Activated CD4-positive, alpha-beta T cell treated with anti-CD3 and anti-CD28 coated beads for 4 hours (primary cell): ENCODE data around the gene COQ4.

Experiments
- DNase-seq, 2 donors: peaks; one replicate each; pipeline ENCODE4 v3.0.0-alpha.2; 2020

The COQ4 gene

DNA sequence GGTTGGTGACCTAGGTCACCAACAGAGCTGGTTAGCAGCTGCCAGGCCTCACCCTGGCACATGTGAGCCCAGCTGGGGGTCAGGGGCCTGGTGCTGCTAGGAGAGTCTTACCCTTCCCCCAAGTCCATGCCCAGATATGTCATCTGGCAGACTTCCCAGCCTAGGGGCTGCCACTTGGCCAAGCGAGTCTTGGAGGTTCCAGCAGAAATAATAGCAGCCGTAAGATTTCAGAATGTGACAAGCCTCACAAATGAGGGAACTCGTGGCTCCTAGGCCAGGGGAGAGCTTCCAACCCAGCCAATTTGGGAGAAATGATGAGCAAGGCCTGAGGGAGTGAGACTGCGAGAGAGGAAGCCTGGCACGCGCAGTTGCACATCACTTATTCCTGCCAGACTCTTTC, 59.6 kb downstream of the COQ4 start:
- DNase-seq, result no peak

DNA sequence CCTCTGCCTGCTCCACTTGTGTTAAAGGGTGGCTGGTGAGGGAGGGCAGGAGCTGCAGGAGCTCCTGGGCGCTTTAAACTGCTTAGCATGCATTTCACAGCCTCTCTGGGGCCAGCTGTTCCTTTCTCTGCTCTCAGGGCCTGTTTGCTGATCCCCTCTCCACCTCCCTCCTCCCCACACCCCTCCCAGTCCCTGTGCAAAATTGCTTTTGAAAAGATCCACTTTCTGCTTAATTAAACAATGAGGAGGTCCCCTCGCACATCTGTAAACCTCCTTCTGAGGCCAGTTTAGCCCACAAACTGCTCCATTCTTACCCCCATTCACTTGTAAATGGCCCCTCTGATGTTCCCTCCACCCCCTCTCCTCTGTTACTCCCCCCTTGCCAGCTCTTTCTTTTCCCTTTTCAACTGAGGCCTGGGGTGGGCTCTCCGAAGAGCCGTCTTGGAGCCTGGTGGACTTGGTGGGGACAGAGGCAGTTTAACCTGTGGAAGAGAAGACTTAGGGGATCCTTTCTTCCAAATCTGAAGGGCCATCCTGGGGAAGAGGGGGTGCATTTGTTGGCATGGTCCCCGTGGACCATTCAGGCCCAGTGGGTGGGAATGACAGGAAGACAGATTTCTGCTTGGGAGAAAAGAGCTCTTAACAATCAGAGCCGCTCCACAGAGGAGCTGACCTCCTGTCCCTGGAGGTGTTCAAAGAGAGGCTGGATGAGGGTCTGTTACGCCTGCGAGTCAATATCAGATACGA, 60.5 kb downstream of the COQ4 start:
- no peak for DNase-seq
